ENCODE results near the gene ADAMTS12.

The ADAMTS12 gene

DNA sequence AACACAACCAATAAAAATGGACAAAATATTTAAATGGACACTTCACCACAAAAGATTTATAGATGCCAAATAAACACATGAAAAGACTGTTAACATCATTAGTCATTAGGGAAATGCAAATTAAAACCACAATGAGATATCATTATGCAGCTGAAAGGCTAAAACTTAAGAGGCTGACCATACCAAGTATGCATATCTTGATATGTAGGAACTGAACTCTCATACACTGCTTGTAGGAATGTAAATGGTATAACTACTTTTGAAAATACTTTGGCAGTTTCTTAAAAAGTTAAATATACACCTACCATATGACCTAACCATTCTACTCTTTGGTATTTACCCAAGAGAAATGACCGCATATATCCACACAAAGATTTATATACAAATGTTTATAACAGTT lies 13.6 kb upstream of the ADAMTS12 start:
- DNase-seq: no peak

GRCh38 chr5:33903118-33903517 lies 11.3 kb upstream of the ADAMTS12 start:
- no peak for DNase-seq

DNA sequence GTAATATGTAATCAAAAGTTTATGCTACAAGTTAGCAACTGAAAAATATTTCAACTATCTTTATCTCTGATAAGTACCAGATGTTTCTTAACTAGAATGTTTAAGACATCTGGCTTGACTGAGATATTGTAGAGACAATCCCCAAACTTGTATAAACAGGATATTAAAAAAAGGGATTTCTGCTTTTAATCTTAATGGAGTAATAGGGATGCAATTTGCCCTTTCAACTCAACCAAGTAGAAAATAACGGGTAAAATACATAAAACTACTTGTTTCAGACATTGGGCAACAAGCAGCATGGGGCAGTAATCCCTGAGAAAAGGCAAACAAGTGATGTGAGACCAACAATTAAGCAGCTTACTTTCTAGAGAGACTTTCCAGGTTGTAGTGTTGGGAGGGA lies 9.4 kb upstream of the ADAMTS12 start:
- no peak for DNase-seq

- DNase-seq: no peak
Measured at GRCh38 chr5:33894566-33894965, 2.8 kb upstream of the ADAMTS12 start.

DNA sequence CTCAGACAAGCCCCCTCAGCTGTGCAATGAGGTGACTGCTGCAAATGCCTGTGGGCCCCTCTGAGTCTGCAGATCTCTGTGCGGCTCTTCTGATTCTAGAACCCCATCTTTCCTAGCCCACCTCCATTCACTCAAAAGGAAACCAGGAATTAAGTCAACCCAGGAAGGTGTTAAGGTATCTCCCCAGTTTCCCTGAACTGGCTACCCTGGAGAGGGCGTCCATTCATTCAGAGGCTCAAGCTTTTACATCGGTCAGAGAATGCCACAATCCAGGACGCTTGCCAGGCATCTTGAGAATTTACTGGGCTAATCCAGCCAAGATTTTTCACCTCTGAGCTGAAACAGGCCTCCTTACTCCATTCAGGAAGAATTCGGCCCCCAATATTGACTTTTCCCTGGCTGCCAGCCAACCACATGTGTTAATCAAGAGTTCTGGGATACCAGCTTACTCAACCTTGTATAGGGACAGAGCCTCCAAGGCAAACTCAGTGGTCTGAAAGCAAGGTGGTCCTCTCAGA lies 889 bp upstream of the ADAMTS12 start:
- DNase-seq: no peak

DNA sequence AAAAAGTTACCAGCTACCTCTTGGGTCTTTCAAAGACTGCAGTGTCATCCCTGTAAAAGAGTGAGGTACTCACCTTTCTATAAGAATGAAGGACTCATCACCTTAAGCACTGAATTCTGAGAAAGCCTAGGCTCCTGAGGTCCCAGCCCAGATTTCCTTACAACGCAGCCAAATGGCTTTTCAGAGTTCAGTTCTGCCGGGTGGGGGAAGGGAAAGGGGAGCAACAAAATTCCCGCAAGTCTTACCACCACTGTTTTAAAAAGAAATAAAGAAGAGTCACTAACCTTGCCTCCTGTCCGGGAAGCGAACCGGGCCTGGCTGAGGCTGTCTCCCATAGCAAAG lies 373 bp downstream of the ADAMTS12 start:
- no peak for DNase-seq

GRCh38 chr5:33890131-33891032 lies 1.4 kb downstream of the ADAMTS12 start:
- DNase-seq: no peak

DNA sequence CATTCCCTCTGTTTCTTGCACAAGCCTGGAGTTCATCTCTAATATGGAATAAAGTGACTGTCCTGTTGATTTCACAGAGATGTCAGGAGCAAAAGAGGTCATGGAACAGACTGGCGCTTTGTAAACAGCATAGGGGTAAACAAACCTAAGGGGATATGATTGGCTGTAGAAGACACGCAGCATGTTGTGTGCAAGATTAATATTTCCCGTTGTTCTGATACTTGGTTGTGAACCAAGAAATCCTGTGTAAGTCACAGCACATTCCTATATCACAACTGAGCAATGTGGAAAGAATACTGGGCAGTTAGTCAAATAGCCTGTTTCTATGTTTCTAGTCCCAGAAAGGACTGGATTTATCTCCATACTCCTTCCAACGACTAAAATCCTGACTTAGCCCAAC lies 3.2 kb downstream of the ADAMTS12 start:
- no peak for DNase-seq

DNA sequence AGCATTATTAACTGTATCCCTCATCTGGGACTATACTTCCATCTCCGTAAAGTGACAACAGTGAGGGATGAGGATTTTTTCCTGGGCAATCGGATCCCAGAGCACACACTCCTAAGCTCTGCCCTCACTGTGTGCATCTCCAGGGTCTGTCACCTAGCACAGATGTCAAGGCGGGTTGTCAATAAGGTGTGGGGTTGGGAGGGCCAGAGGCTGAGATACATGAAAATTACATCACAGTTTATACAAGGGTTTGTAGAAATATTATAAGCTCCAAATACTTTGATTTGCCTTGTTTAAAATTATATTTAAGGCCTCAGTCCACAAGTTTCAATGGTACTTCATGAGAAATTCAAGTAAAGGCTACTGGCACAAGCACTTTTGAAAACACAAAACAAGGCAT lies 4.5 kb downstream of the ADAMTS12 start:
- DNase-seq: no peak

DNA sequence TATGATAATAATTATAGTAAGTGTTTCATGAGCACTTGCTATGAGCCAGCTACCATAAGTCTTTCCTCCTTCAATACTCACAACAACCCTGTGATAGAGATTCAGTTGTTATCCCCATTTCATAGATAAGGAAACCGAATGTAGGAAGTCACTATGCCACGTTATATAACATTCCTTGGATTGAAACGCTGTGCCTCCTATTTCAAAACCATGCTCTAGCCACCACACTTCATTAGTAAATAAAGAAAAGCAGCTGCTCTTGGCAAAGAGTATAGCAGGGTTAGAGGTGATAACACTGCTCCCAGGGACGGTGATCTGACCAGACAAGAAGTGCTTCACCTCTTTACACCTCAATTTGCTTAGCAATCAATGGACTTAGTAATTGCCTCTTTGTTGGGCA lies 5.5 kb downstream of the ADAMTS12 start:
- no peak for DNase-seq

GRCh38 chr5:33885679-33886078 lies 6.1 kb downstream of the ADAMTS12 start:
- DNase-seq: no peak

DNA sequence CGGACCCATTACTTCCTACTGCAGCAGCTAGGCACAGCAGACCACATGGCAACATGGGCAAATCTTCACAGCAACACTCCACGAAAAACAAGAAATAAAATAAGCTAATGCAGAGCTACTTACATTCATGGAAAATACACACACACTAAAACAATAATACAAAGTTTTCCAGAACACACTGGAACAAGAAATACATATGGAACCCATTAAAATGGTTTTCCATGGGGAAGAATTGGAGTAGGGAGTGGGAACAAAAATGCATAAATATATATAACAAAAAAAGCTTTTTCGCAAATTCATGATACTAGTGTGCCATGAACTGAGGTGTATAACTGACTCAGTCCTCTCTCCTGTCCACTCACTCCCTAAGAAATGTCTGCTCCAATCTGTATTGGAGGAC lies 8.3 kb downstream of the ADAMTS12 start:
- no peak for DNase-seq

- DNase-seq: no peak
Measured at GRCh38 chr5:33880319-33880718, 11.5 kb downstream of the ADAMTS12 start.

DNA sequence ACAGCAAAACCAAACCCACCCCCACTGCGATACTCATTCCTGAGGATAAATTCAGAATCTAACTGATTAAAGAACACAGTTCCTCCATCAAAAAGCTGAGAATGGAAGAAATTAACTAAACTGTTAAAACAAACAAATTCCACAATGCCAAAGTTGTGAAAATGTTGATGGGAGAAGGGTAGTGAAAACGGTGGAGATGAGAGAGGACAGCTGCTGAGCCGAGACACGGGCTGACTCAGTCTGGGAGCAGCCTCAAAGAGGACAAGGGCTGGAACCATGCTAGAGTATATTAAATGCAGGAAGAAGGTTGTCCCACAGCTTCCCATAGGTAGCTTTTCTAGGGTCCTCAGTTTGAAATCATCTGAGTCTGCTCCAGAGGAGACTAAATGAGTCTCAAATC lies 14.3 kb downstream of the ADAMTS12 start:
- DNase-seq: no peak

DNA sequence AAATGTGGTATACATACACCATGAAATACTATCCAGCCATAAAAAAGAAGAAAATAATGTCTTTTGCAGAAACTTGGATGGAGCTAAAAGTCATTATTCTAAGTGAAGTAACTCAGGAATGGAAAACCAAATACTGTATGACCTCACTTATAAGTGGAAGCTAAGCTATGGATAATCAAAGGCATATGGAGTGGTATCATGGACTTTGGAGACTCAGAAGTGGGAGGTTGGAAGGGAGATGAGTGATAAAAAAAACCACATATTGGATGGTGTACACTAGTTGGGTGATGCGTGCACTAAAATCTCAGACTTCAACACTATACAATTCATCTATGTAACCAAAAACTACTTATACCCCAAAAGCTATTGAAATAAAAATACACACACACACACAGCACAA lies 24.5 kb downstream of the ADAMTS12 start:
- no peak for DNase-seq

DNA sequence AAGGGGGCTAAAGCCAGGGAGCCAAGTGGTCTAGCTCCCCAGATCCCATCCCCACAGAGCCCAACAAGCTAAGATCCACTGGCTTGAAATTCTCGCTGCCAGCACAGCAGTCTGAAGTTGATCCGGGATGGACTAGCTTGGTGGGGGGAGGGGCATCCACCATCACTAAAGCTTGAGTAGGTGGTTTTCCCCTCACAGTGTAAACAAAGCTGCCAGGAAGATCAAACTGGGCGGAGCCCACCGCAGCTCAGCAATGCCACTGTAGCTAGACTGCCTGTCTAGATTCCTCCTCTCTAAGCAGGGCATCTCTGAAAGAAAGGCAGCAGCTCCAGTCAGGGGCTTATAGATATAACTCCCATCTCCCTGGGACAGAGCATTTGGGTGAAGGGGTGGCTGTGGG lies 32.6 kb downstream of the ADAMTS12 start:
- peak; percentile 19 for DNase-seq

- DNase-seq: no peak
Measured at GRCh38 chr5:33857037-33857436, 34.8 kb downstream of the ADAMTS12 start.

DNA sequence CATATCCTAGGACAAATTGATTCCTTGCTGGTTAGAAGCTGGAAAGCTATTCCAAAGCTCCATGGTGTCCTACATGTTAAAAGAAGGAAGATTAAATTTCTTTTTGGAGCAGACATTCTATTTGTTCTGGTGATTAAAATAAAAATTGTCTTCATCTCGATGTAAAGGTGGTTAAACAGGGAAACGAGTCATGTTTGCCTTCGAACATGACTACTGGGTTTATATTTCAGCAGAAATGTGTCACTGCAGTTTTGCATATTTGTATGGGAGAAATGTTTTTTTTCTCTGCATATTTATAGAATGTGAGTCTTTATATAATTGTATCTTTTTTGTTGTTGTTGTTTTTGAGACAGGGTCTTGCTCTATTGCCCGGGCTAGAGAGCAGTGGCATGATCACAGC lies 36.4 kb downstream of the ADAMTS12 start:
- DNase-seq: no peak

DNA sequence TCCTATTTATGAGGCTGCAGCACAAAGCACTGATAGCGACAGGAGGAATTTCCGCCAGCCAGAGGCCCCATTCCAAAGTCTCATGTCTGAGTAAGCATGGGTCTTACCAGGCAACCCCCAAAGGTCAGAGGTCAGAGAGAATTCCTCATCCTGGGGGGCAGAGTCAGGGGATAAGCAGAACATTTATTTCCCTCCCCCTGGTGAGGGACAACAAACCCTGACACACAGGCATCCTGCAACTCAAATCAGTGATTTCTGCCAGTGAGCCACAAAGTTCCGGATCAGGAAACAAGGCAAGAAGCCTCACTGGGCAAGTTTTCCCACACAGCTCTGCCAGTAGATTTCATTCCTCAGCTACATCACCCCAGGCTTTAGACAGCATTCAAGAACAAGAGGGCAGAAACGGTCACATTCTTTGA lies 37.0 kb downstream of the ADAMTS12 start:
- no peak for DNase-seq

GRCh38 chr5:33852837-33853236 lies 39.0 kb downstream of the ADAMTS12 start:
- no peak for DNase-seq

DNA sequence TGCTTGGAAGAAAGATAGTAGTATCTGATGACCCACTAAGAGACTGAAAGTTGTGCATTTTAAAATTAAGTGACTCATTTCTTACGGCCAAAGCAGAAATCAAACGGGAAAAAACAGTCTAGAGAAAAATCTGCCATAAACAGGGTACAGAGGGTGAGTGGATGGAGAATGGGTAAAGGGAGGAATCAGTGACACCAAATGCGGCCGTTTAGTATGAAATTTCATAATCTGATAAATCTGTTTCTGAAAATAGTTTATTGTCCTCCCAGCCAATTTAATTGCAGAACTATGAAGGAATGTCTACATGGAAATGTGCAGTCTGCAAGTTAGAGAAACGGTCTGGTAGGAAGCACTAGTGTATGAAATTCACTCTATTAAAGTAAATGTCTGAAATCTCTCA lies 39.5 kb downstream of the ADAMTS12 start:
- no peak for DNase-seq

DNA sequence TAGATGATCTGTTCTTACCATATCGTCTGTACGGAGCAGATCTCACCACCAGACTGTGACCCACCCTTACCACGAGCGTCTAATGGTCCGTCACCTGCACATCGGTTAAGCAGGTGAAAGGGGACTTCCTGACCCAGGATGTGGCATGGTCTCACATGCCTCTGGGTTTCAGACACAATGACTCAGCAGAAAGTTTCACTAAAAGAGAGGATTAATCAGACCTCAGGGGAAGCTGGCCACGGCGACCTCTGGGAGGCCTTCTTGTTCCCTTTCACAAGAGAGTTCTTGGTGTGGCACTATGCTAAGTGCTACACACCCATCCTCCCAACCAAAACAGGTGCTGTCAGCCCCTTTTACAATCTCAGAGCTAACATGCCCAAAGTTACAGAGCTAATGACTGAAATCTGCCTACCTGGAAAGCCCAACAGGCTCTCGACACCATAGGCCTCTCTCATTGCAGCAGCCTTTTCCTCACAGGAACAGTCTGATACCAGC lies 41.6 kb downstream of the ADAMTS12 start:
- no peak for DNase-seq

DNA sequence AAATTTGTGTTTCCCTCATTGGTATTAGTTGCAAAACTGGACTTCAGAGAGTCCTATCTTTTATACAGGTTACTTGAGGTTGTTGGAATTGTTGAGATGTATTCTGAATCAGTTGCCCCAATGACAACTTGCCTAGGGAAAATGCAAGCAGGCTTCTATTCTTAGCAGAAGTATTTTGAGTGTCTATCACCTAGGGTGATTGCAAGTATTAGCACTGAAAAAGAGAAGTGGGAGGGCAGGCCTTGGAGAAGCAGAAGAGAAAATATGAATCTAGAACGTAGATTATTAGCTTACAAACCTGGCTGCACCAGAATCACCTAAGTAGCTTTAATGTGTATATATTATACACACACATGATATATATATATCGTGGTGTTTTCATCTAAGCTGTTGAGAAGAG lies 43.2 kb downstream of the ADAMTS12 start:
- no peak for DNase-seq

- no peak for DNase-seq
Measured at GRCh38 chr5:33846851-33847250, 44.9 kb downstream of the ADAMTS12 start.

- no peak for DNase-seq
Measured at GRCh38 chr5:33843579-33843978, 48.2 kb downstream of the ADAMTS12 start.
